GM19452 (cell line): ENCODE data around the gene NTRK3.

ENCODE experiments used
- ATAC-seq: cut with Tn5 transposase; IDR thresholded peaks from one replicate; pipeline ENCODE4 v1.9.1; 2021; ENCODE audit not compliant: unreplicated experiment

NTRK3 gene

GRCh38 chr15:88256279-88257230, at the start of gene NTRK3:
NTRK3 (minus strand) TSS chr15:88256739; CDS start chr15:88256153, 586 bp downstream.
- no peak for ATAC-seq

GRCh38 chr15:88303395-88303794, 46.9 kb upstream of the NTRK3 start:
- ATAC-seq = no peak

GRCh38 chr15:88302373-88302772, 45.8 kb upstream of the NTRK3 start:
- no peak for ATAC-seq

- no peak for ATAC-seq
These were observed 44.8 kb upstream of the NTRK3 start for GRCh38 chr15:88301311-88301710.

- no peak for ATAC-seq
These were observed 44.3 kb upstream of the NTRK3 start for GRCh38 chr15:88300861-88301260.

GRCh38 chr15:88300089-88300488, 43.5 kb upstream of the NTRK3 start:
- no peak for ATAC-seq

GRCh38 chr15:88299497-88299896, 43.0 kb upstream of the NTRK3 start:
- no peak for ATAC-seq

- no peak for ATAC-seq
These were observed 32.1 kb upstream of the NTRK3 start for GRCh38 chr15:88288661-88289060.

- no peak for ATAC-seq
These were observed 31.7 kb upstream of the NTRK3 start for GRCh38 chr15:88288206-88288605.

- ATAC-seq = no peak
These were observed 27.9 kb upstream of the NTRK3 start for GRCh38 chr15:88284318-88284998.

- no peak for ATAC-seq
These were observed 26.1 kb upstream of the NTRK3 start for GRCh38 chr15:88282614-88283013.

- ATAC-seq = no peak
These were observed 20.4 kb upstream of the NTRK3 start for GRCh38 chr15:88276821-88277410.

GRCh38 chr15:88275804-88276203, 19.3 kb upstream of the NTRK3 start:
- ATAC-seq = no peak

GRCh38 chr15:88274553-88275460, 18.3 kb upstream of the NTRK3 start:
- ATAC-seq = peak; percentile 85

- no peak for ATAC-seq
These were observed 15.9 kb upstream of the NTRK3 start for GRCh38 chr15:88272421-88272820.

GRCh38 chr15:88269356-88270062, 13.0 kb upstream of the NTRK3 start:
- no peak for ATAC-seq

GRCh38 chr15:88267720-88268119, 11.2 kb upstream of the NTRK3 start:
- ATAC-seq = no peak

GRCh38 chr15:88266170-88266569, 9.6 kb upstream of the NTRK3 start:
- no peak for ATAC-seq

GRCh38 chr15:88264622-88265021, 8.1 kb upstream of the NTRK3 start:
- ATAC-seq = no peak

GRCh38 chr15:88262064-88262463, 5.5 kb upstream of the NTRK3 start:
- no peak for ATAC-seq
